ENCODE data around the gene CNDP2. TPM values are rescaled to one million over a fixed set of nuclear protein-coding genes. Genes with fewer than 3 reads are reported as not detected.

CNDP2 gene
- total and polyA plus RNA-seq, 12 donors = 49.7 to 159 (median 97.9) TPM

DNA sequence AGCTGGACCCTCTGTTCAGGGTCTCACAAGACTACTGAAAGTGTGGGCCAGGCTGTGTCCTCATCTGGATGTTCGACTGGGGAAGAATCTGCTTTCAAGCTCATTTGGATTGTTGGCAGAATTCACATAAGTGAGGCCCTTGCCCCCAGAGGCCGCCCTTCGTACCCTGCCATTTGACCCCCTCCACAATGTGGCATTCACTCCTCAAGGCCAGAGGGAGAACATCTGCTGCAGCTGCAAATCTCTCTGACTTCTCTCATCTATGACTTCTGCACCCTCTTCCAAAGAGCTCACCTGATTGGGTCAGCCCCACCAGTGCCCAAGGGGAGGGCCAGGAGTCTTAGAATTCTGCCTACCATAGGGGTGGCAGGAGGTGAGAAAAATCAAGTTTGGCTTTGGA lies 3.9 kb upstream of the CNDP2 start:
- Histone ChIP-seq H3K4me3 (no peak overlapping the region), H3K9me3 (replicated peaks in 1 of 3) (no peaks in the 10 kb centered on the region), H3K4me1 (replicated peaks in 1 of 2) (peaks cover 6% of the 10 kb centered on the region in 2 donors), H3K36me3 (replicated peaks in 1 of 2) (no peaks in the 10 kb centered on the region), H3K27ac (no peak overlapping the region), H3K27me3 (no peaks in the 10 kb centered on the region)
- peak in 1 of 7 donors; percentile 13 for DNase-seq
- WGBS, 4 donors = 78 to 80% (median 79%) methylated on average over 3 of the region's 3 CpGs; no CpG with 5 or more reads in 1 of the 4 donors
- TF ChIP-seq, protein P1, sequence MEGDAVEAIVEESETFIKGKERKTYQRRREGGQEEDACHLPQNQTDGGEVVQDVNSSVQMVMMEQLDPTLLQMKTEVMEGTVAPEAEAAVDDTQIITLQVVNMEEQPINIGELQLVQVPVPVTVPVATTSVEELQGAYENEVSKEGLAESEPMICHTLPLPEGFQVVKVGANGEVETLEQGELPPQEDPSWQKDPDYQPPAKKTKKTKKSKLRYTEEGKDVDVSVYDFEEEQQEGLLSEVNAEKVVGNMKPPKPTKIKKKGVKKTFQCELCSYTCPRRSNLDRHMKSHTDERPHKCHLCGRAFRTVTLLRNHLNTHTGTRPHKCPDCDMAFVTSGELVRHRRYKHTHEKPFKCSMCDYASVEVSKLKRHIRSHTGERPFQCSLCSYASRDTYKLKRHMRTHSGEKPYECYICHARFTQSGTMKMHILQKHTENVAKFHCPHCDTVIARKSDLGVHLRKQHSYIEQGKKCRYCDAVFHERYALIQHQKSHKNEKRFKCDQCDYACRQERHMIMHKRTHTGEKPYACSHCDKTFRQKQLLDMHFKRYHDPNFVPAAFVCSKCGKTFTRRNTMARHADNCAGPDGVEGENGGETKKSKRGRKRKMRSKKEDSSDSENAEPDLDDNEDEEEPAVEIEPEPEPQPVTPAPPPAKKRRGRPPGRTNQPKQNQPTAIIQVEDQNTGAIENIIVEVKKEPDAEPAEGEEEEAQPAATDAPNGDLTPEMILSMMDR (IDR thresholded peaks at IDR 0.05) = no peak
- TF ChIP-seq POLR2A (IDR thresholded peaks at IDR 0.05) = no peak
- intact Hi-C loops (cut with DNase I) = loop anchor here in 1 of 2 donors (10.0 kb wide), 1 partner anchor 103 kb away; the partner anchor contains the start of gene ZNF407

- no peaks in the 10 kb centered on the region for H3K36me3 ChIP-seq (replicated peaks in 1 of 2)
- H3K4me1 ChIP-seq (replicated peaks in 1 of 2) = peaks cover 7 to 9% of the 10 kb centered on the region in 2 donors
- DNase-seq = peak in 3 of 7 donors; percentile 10 to 64 (median 39)
- no peaks in the 10 kb centered on the region for H3K27me3 ChIP-seq
- 50 to 62% (median 56%) methylated on average over 1 of the region's 1 CpG for WGBS, 4 donors
- H3K9me3 ChIP-seq (replicated peaks in 1 of 3) = no peaks in the 10 kb centered on the region
- TF ChIP-seq, protein P1 (IDR thresholded peaks at IDR 0.05) = peak in 5 of 6 experiments; percentile 13 to 46 (median 46)
- no peak for TF ChIP-seq POLR2A (IDR thresholded peaks at IDR 0.05)
- no peak overlapping the region for H3K4me3 ChIP-seq
- H3K27ac ChIP-seq = no peak overlapping the region
- intact Hi-C loops (cut with DNase I) = loop anchor here in 1 of 2 donors (10.0 kb wide), 1 partner anchor 101 kb away; the partner anchor contains the start of gene ZNF407
Measured at GRCh38 chr18:74493689-74494088, 2.5 kb upstream of the CNDP2 start.

- no peaks in the 10 kb centered on the region for H3K27me3 ChIP-seq
- no peaks in the 10 kb centered on the region for H3K9me3 ChIP-seq (replicated peaks in 1 of 3)
- intact Hi-C loops (cut with DNase I) = loop anchor here in 1 of 2 donors (10.0 kb wide), 1 partner anchor 100 kb away; the partner anchor contains the start of gene ZNF407
- H3K4me3 ChIP-seq = no peak overlapping the region
- H3K27ac ChIP-seq = no peak overlapping the region
- DNase-seq = no peak
- TF ChIP-seq POLR2A (IDR thresholded peaks at IDR 0.05) = no peak
- TF ChIP-seq, protein P1 (IDR thresholded peaks at IDR 0.05) = no peak
- H3K36me3 ChIP-seq (replicated peaks in 1 of 2) = no peaks in the 10 kb centered on the region
- 48 to 69% (median 56%) methylated on average over 1 of the region's 1 CpG for WGBS, 4 donors
- peaks cover 7 to 9% of the 10 kb centered on the region in 2 donors for H3K4me1 ChIP-seq (replicated peaks in 1 of 2)
Measured at GRCh38 chr18:74494514-74494913, 1.6 kb upstream of the CNDP2 start.

- H3K4me1 ChIP-seq (replicated peaks in 1 of 2) = peaks cover 7 to 9% of the 10 kb centered on the region in 2 donors
- no peaks in the 10 kb centered on the region for H3K27me3 ChIP-seq
- WGBS, 4 donors = 2 to 31% (median 3%) methylated on average over 4 to 48 of the region's 48 CpGs
- intact Hi-C loops (cut with DNase I) = loop anchor here in 1 of 2 donors (10.0 kb wide), 1 partner anchor 98 kb away; the partner anchor contains the start of gene ZNF407
- H3K9me3 ChIP-seq (replicated peaks in 1 of 3) = no peaks in the 10 kb centered on the region
- TF ChIP-seq, protein P1 (IDR thresholded peaks at IDR 0.05) = peak in 5 of 6 experiments; percentile 10 to 40 (median 20)
- TF ChIP-seq POLR2A (IDR thresholded peaks at IDR 0.05) = peak in 1 of 2 donors; percentile 8
- H3K36me3 ChIP-seq (replicated peaks in 1 of 2) = peaks cover 0 to 5% of the 10 kb centered on the region in 2 donors
- DNase-seq = peak in 6 of 7 donors; percentile 67 to 80 (median 70)
- peak overlapping the region; percentile 56 to 93 (median 82) for H3K4me3 ChIP-seq
- H3K27ac ChIP-seq = peak overlapping the region; percentile 49 to 95 (median 86)
Measured at GRCh38 chr18:74496508-74497323, 553 bp downstream of the CNDP2 start.

Measured in adrenal gland (tissue), 12 donors.